HG03139 (cell line): ENCODE results near the gene ADGRB3.

Source experiments
- ATAC-seq: cut with Tn5 transposase; IDR thresholded peaks from one replicate; pipeline ENCODE4 v1.9.1; 2021; ENCODE audit not compliant: unreplicated experiment

ADGRB3 gene

GRCh38 chr6:69303382-69303781 is 668.3 kb downstream of the ADGRB3 start:
- no peak for ATAC-seq

DNA sequence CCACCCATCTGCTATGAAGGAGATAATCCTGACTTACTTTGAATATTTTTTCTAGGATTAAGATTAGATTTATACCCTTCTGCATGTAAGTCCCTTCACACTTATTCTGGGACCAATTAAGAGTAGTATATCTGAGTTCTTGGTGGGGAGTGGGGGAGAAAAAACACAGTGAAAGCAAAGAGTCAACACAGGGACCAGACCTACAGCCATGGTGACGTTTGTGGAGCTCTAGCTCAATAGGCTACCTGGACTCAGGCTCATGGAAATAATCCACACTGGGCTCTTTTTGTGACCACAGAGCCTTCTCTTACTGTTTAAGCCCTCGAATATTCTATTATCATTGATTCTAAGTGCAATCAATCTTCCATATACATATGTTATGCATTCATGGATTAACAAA is 670.4 kb downstream of the ADGRB3 start:
- ATAC-seq, result no peak

GRCh38 chr6:69308584-69308983 is 673.5 kb downstream of the ADGRB3 start:
- no peak for ATAC-seq

DNA sequence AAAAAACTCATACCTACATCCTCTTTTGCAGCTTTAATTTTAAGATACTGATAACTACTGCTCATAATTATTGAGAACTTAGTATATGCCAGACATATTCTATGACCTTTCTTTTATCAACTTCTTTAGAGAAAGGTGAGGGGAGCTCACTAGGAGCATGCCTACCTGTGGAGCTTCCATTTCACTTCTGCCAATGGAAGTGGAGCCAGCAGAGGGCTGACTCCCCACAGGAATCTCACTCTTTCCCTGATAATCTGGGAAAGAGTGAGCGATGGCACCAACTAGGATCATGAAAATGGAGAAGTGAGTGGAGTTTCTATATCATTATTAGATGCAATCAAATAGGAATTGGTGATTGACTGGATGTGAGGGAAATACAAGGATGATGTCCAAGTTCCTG is 676.8 kb downstream of the ADGRB3 start:
- no peak for ATAC-seq

DNA sequence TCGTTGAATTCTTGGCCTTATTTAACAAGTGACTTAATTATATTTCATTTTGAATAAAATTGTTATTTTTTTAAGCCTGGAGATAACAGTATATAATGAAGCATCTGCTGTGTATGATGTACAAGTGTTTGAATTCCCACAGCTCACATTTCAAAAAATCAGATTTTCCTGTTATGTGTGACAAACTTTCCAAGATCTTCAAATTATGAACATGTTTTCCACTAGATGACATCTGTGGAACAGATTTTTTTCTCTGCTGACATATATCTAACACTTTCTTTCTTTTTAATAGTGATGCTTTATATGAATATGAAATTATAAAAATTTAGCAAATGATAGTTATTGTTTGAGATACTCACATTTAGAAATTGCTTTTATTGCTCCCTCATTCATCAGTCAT is 678.9 kb downstream of the ADGRB3 start:
- ATAC-seq, result no peak

DNA sequence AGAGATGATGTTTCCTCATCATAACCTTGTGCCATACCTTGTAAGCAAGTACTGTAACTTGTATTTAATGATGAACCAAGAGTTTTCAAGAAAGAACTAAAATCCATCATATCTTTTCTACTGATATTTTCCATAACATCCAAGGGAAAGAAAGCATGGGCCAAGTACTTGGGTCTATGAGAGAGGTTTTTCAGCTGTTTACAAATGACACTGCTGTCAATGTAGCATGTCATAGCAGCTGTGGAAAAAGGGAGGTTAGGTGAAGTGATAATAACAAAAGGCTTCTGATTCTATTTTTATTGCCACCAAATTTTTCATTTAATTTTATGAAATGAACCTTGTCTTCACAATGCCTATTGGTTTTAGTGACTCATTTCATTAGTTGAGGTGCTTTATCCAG is 679.4 kb downstream of the ADGRB3 start:
- ATAC-seq, result no peak

GRCh38 chr6:69331886-69332285 is 696.8 kb downstream of the ADGRB3 start:
- ATAC-seq, result no peak

DNA sequence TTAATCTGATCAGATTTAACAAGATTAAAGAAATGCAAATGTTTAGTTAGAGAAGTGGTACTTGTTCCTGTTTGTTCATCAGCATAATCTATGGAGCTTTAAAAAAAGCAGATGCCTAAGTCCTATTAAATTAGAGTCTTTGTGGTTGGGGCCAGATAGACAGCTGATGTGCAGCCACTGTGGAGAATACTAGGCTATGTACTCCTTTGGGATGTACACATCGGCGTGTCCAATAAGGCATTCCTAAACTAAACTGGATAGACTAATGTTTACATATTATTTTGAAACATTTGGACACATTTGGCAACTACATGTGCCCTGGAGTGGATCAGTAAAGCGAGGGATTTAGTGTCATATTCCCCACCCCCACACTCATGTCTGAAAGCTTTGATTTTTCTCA is 702.2 kb downstream of the ADGRB3 start:
- no peak for ATAC-seq

DNA sequence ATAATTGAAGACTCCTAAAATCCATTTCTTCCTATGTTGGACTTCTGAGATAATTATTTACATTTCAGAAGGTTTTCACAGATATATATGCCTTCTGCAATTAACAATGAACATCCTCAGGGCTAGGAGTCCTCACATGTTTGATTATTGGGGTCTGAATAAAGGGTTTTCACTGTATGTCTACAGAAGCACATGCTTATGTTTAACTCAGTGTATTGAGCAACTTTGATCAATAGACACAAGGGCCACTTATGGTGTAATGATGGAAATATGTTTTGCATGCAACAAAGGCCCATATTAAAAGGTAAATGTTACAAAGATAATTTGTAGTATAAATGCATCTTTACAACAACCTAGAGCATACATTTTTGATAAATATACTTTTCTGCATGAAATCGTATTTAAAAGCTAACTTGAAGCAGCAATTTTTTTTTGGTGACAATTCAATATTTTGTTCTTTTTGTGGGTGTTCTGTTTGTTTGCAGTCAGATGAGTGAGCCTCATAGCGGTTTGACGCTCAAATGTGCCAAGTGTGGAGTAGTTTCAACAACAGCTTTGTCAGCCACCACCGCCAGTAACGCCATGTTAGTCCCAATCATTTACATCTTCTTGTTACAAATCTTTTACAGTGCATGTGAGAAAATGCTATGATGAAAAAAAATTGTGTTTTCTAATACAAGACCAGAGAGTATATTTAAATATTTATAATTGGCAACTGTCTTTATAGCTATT is 703.5 kb downstream of the ADGRB3 start:
- ATAC-seq, result no peak

- no peak for ATAC-seq
These were observed 704.1 kb downstream of the ADGRB3 start for GRCh38 chr6:69339163-69339550.

GRCh38 chr6:69340196-69340595 is 705.1 kb downstream of the ADGRB3 start:
- ATAC-seq, result no peak

DNA sequence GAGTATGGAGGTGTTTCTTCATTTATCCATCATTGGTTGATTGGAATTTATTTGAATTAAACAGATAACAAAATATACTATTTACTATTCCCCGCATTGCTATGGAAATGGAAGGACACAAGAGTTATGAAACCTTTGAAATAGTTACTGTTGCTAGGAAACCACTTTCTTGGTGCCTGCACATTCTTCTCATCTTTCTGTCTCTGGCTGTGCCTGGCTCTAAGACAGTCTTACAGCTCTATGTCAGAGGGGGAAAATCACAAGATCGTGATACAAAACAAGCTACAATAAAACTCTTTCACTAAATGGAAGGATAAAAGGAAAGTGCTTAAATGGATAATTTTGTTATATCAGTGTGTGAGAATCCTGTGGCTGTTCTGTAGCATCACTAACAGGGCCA is 708.8 kb downstream of the ADGRB3 start:
- no peak for ATAC-seq

GRCh38 chr6:69349771-69350170 is 714.7 kb downstream of the ADGRB3 start:
- ATAC-seq, result no peak

DNA sequence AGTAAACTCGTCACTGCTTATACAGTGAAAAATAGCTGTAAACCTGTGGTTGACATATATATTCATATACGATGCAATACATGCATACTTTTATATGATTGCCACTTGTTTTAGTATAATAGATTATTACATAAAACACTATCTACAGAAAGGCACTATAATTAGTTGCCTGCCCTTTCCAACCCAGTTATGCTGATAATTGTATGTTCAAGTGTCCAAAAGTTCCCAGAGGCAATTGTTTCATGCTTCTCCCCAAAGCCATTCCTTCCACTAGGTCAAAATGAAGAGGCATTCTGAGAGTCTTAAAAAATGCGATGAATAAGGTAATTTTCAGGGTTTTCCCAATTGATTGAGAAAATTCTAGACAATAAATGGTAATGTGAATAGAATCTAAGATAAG is 727.1 kb downstream of the ADGRB3 start:
- no peak for ATAC-seq

DNA sequence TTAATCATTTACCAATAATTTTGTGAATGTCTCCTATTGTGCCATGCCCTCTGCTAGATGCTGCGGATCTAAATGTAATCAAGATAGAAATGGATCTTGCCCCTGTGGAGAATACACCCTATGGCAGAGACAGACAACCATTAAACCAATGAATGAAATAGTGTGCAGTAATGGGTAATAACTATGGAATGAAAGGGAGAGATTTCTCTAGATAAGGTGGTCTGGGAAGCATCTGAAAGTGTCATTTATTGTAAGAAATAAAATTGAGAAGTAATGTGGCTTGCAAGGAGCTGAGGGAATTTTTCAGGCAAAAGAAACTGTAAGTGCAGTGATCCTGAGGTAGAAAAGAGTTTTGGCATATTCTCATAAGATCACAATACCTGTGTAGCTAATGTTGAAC is 731.7 kb downstream of the ADGRB3 start:
- ATAC-seq, result no peak

DNA sequence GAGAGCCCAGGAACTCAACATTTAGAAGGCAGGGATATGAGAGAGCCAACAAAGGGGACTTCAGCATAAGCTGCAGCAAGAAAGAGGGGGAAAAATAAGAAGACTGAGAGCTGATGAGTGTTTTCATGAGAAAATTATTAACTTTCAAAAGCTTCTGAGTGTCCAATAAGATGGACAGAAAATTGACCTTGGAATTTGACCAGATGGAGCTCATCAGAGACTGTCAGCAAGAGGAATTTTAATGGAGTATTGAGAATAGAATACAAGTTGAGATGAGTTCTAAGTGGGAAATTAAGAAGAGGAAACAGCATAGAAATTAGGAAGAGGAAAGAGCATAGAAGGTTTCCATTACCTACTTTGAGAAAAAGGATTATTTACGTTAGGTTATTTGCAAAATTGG is 733.5 kb downstream of the ADGRB3 start:
- no peak for ATAC-seq

DNA sequence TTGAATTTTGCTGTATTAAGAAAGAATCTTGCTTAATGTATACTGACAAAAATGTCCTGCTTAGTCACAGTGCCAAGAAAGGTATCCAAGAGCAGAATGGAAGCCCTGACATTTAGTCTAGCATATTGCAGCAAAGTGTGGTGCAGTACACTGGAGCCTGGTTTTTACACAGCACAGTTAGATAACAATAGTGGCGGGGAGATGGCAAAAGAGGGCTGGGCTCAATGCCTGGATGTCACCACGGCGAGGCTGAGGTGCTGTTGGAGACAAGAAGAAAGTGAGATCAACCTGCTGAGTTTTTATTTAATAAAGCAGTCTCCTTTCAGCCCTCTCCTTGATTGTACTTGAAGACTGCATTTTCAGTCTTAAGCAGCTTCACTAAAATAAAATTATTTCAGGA is 735.7 kb downstream of the ADGRB3 start:
- ATAC-seq, result no peak

- no peak for ATAC-seq
These were observed 743.2 kb downstream of the ADGRB3 start for GRCh38 chr6:69378326-69378725.

DNA sequence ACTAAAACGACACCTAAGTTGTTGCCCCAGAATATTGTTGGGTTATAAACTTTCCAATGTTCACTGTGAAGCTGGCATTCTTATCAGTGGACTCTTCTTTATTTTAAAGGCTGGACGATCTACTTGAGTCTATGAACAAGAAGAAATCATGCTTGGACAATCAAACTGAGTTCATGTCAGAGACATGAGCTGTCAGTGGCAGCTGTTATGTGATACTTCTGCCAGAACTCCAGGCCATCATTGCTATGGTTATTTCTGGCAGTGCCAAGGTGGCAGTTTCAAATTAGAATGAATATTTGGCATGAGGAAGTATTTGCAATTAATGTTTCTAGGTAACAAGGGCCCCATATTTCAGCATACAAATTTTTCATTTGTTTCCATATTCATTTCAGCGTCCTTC is 744.4 kb downstream of the ADGRB3 start:
- no peak for ATAC-seq

DNA sequence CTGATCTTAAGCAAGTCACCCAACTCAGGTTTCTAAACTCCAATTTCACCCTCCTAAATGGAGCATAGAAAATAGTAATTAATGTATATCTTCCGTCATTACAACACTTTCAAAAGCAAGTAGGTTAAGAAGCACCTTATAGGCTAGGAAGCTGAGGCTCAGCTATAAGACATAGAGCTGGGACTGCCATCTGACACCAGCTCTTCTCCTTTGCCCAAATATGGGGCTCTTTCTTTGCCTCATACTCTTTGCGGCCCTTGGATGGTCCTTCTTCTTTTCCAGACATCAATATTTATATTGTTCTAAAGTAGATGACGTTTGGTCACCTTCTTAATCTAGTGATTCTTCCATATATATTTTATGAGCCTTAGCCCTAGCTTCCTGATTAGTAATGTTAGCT is 748.5 kb downstream of the ADGRB3 start:
- ATAC-seq, result no peak

DNA sequence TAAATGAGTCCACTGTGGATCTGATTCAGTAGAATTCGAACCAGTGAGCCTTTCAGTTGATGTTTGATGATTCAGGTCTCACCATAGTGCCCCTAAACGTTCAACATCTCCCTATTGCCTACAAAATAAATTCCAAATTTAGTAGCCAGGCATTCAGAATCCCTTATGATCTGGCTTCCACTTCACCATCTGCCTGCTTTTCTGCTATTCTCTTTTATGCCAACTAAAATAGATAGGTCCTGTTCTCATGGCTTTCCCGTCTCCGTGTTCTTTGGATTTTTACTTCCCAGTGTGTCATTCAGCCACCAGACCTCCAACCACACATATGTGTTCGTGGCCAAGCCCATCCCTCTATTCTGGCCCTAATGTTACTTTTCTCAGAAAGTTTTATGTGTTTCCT is 751.3 kb downstream of the ADGRB3 start:
- no peak for ATAC-seq

DNA sequence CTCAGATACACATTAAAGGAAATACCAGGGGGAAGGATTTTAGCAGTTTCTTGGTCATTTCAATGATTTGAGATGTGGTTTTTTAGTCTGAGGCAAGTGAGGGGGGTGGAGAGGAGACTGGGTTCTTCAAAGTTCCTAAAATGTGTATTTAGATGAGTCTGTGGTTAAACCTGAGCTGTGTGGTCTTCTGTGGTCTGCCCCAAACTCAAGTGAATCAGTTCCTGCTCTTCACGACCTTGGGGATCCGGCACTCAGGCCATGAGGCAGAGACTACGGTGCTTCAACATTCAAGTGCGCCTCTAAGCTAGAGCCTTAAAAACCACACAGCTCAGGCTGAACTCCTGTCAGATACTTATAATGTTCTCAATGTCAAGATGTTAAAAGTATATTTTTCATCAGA is 755.0 kb downstream of the ADGRB3 start:
- ATAC-seq, result no peak

DNA sequence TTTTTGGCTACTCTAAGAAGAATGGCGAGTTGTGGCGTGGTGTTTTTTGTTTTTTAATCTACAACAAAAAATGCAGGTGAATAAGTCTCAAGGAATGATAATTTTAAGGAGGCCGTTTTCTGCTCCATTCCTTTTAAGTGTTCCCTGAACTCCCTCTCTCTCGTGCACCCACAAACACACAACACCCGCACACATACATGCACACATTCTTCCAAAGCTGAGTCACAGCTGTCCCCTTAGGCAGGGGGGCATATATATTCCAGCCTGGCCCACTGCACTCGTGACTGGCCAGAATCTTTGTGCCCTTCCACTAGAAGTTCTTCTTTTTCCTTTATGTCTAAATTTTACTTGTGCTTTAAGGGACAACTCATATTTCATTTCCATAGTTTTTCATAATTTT is 756.0 kb downstream of the ADGRB3 start:
- no peak for ATAC-seq
